GM18867 (cell line): ENCODE measurements around the gene FAM163A.

ENCODE experiments used
- ATAC-seq: cut with Tn5 transposase; IDR thresholded peaks from one replicate; pipeline ENCODE4 v1.9.1; 2021; ENCODE audit warnings: mild to moderate bottlenecking, moderate library complexity; ENCODE audit not compliant: unreplicated experiment

The FAM163A gene

DNA sequence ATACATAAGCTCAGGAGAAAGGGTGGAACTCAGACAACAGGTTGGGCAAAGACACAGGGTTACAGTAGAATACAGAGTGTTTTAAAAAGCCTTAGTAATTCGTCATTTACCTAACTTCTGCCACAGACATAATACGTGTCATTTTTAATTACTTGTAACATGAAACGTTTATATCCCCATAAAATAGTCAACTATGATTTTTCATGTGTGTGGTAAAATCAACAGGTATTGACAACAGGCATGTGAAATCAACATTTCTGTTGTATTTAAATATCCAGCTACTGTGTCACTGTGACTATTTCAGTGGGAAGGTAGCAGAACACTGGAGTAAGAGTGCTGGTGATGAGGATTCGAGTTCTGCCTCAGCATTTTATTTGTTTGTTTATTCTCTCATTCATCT is 5.7 kb downstream of the FAM163A start:
- no peak for ATAC-seq

DNA sequence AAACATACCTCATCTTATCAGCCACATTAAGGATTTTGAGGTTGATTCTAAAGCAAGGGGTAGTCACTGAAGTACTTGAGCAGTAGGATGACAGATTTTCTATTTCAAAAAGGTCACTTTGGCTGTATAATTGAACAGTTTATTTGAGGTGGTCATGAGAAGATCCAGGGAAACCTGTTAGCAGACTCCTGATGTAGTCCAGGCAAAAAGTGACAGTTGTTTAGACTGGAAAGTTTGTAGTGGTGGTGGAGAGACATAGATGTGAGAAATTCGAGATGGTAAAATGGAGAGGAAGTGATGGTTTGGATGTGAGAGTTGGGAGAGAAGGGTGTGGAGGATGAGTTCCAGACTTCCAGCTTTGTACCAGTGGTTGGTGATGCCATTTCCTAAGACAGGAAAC is 7.5 kb downstream of the FAM163A start:
- no peak for ATAC-seq

DNA sequence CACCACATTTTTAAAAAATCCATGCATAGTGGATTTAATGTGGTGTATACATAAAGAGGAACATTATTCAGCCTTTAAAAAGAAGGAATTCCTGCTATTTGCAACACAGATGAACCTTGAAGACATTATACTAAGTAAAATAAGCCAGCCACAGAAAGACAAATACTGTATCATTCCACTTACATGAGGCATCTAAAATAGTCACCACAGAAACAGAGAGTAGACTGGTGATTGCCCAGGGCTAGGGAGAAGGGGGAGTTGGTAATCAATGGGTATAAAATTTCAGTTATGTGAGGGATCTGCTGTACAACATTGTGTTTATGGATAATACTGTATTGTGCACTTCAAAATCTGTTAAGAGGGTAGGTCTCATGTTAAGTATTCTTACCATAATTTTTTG is 10.0 kb downstream of the FAM163A start:
- no peak for ATAC-seq

DNA sequence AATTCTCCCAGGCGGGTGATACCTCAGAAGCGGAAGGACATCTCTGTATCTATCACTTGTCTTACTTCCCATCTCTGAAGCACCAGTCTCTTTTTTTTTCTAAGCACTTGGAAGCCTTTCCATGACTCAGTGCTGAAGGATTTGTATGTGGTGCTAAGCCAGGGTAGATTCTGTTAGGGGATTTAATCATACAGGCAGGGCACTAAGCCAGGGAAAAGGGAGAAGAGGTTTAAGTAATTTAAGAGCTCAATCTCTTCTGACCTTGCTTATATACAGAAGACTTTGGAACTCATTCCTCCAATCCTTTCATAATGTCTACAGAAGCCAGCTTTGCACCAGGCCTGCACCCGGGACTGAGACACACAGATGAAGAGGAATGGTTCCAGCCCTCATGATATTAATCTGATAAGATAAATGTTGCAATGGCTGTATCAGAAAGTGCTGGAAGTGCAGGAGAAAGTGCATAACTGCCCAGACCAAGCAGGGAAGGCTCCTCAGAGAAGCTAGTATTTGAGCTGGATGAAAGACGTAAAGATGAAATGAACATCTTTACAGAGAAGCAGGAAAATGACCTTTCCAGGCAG is 11.0 kb downstream of the FAM163A start:
- no peak for ATAC-seq

DNA sequence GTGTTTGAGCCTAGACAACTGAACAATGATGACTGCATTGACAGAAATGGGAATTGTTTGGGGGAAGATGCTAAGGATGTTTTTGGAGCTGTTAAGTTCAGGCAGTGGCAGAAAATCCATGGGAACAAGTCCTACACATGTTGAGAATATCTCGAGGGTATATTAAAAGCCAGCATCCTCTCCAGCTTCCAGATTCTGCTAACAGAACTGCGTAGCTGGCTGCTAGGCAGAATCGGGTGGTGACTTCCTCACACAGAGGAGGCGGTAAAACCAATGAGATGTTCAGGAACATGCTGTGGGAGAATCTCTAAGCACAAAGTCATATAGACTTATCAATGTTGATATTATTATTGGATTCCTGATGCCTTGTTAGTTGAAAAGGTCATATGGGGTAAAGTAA is 14.8 kb downstream of the FAM163A start:
- ATAC-seq = no peak

DNA sequence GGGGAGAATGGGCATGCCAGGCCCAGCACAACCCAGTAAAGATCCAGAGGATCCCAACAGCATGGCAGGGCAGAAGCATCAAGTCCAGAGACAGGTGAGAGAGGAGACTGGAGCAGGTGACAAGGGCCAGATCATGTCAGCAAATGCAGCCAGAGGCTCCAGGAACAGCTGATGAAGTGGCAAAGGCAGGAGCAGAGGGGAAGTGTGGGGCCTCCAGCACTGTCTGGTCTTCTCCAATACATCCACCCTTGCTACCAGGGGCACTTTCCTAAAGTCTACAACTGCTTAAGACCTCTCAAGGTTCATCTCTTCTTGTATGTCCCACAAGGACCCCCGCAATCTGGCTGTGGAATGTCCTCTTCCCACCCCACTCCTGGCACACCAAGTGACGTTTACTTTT is 17.4 kb downstream of the FAM163A start:
- ATAC-seq = no peak

DNA sequence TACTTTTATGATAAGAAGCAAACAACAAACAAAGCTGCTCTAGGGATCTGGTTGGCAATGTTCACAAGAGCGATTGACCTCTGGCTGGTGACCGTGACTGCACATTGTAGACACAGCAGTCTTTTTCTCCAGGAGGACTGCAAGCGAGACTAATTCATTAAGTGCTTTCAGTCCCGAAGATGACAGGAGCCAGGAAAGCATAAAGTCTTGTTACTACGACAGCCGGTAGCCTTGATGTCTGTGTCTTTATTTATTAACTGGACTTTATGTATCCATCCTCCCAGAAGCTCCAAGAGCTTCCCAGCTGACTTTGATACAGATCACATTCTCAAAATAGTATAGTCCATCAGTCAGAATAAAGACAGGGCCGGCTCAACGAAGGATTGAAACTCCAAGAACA is 18.2 kb downstream of the FAM163A start:
- ATAC-seq = no peak

DNA sequence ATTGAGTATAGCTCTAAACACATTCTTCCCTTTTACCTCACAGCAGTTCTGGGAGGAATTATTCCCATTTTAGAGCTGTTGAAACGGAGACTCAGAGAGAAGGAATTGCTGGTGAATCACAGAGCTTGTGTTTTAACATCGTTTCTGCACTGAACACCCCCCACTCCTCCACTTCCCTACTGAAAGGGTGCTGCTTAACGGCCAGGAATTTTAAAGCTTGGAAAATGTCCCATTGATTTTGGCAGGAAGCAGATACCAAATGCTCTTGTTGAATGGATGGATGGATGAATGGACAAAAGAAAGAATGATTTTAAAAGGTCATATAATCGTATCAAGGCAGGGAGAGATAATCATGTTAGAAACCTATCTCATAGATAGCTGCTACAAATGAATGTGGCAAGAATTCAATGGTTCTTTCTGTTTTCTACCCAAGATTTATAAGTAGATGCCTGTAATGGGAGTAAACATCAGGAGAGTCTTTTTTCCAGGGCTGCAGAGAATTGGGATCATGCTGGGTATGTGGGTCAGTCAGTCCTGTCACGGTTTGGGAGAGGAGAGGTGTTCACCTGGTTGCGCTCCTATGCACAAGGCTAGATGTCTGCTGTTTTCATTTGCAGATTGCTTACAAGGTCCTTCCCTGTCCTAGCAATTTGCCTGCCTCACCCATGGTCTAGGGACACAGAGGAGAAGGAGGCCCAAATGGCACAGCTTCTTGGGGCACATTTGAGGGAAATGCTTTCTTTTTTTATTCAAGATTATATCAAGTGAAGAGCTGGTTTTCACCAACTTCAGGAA is 19.0 kb downstream of the FAM163A start:
- ATAC-seq = no peak

DNA sequence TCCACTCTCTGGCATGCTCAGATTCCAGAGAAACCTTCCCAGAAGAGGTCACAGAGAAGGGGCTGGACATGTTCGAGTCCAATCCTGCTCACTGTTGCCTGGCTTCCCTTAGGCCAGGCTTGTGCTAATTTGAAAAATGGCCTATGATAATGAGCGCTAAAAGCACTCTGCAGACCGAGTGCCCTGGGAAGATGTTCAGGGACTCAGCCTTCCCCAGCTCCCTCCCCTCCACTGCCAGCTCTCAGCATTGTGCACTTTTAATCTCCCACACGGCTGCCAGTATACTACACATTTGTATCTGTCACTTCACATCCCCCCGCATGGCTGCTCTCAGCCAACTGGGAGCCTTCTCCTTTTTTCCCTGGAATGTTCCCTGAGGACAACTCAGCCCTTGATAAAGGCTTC is 24.1 kb downstream of the FAM163A start:
- ATAC-seq = no peak

DNA sequence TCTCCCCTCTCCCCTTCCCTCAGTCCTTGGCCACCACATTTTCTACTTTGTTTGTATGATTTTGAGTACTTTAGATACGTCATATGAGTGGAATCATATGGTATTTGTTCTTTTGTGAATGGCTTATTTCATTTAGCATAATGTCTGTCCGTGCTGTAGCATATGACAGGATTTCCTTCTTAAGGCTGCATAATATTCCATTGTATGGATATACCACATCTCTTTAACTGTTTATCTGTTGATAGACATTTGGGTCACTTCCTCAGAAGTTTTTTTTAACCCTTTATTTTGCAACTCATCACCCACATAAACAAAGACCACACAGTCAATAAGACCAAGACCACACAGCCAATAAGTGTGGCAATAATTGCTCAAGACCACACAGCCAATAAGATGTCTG is 24.9 kb downstream of the FAM163A start:
- ATAC-seq = no peak

DNA sequence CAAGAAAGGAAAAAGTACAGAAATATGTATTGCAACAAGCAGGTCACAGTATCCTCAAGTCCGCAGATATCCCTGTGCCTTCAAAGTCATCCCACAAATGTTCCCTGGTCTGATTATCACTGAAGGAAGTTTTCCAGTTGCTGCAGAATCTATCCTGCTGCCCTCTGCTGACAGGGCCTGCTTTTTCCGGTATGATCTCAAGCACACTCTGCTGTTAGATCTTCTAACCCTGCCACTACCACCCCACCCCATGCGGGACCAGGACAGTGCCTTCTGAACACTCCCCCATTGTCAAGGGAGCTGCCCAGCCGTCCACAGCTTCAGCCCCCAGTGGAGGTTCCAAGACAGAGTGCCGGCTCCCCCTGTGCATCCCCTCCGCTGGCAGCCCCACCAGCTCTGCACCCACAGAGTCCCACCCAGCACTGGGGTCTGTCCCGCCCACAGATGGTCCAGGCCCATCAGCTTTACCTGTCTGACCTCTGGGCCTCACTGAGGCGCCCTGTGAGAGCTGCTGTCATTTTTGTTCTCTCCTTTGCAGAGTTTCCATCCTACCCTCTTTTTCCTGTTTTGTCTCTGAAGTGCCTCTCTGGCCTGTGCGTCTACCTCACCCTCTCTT is 27.9 kb downstream of the FAM163A start:
- no peak for ATAC-seq

DNA sequence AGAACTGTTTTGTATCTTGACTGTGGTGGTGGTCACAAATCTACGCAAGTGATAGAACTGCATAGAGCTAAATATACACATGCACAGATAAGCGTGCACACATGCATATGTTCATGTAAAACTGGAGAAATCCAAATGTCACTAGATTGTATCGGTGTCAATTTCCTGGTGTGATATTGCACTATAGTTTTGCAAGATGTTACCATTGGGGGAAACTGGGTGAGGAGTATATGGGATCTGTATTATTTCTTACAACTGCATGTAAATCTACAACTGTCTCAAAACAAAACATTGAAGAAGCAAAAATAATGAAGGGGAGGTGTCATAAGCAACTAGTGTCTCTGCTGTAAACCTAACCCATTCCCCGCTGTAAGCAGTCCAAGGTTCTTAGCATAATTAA is 30.2 kb downstream of the FAM163A start:
- ATAC-seq = no peak

DNA sequence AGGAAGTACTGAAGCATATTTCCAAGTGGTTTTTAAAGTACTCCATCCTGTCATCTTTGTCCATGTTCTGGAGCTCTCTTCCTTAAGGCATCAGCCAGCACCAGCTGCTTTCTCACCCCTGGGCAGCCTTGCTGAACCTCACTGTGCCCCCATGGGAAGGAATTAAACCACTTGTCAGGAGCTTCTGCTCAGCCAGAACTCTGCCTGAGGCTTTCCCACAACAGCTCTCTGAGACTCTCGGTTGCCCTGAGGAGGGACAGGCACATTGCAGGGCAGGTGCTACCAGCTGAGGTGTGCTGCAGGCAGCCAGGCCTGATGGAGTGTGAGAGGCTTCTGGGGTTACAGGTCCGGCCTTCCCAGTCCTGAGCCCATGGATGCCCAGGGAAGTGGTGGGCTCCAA is 30.9 kb downstream of the FAM163A start:
- ATAC-seq = no peak

DNA sequence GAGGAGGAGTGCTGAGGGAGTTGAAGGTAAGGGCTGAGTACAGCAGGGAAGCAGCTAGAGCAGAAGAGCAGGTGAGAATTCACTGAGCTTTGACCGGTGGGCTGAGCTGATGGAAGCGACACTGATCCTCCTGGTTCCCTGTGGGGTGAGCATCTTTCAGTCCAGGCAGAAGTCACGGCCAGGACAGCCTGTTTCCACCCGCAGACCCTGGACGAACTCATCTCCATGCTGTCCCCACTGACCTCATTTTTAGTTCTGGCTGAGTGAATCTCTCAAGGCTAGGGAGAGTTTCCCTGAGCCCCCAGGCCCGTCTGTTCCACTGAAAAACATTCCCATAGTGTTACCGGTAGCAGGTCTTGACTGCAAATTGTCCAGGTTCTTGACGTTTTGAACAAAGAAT is 31.5 kb downstream of the FAM163A start:
- no peak for ATAC-seq

DNA sequence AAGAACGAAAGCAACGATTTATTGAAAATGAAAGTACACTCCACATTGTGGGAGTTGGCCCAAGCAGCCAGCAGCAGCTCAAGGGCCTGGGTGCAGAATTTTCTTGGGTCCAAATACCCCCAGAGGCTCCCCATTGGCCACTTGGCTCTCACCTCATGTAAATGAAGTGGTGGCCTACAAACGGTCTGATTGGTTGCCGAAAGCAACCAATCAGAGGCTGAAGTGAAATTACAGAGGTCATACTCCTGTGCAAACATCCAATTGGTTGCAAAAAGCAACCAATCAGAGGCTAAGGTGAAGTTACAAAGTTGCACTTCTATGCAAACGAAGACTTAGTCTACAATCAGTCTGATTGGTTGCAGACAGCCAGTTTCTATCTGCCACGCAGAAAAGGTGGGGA is 31.9 kb downstream of the FAM163A start:
- no peak for ATAC-seq

DNA sequence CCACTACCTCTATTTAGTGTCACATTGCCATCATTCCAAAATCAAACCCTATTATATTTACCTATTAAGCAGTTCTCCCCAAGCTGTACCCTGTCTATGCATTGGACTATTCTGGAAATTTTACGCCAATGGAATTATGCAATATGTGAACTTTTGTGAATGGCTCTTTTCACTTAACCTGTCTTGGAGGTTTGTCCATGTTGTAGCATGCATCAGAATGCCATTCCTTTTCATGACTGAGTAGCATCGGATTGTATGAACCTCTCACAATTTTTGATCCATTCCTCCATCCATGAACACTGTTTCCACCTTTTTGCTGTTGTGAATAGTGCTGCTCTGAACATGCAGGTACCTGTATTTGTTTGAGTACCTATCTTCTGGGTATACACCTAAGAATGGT is 33.7 kb downstream of the FAM163A start:
- no peak for ATAC-seq

DNA sequence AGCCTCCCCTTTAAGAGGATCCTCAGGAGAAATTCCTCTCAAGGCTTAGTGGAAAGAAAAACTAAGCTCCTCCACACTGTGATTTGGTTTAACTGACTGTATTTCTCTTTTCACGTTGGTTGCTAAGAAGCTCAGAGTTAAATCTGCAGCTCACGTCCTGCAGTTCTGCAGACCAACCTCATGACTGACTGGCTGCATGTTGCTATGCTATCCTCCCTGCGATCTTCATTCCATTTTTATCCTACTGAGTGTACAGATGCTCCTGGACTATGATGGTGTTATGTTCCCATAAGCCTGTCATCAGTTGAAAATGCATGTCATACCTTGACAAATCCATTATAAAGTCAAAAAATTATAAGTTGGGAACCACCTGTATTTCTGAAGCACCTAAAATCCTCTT is 34.6 kb downstream of the FAM163A start:
- ATAC-seq = no peak

DNA sequence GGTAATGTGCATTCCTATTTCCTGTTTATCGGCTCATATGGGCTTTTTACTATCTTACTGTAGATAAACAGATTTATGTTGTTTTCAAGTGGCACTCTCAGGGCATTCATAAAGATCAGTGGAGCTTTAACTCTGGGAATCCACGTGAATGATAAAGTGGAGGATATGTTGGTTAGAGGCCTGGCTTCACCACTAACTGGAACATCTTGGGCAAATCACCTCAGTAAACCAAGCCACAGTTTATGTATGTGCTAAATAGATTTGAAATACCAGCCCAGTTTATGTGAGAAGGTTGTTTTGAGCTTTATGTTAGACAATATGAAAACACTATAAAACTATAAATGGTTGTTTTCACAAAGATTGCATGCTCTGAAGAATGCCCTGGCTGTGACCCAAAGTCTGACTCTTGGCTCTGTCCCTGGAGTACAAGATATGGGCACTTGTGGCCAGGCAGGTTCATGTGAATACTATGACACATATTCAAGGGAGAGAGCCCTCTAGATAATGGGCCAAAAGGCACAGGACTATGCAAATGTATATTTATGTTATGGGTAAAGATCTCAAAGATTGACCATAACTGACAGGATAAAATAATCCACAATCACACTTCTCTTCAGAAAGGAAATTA is 36.7 kb downstream of the FAM163A start:
- ATAC-seq = no peak

DNA sequence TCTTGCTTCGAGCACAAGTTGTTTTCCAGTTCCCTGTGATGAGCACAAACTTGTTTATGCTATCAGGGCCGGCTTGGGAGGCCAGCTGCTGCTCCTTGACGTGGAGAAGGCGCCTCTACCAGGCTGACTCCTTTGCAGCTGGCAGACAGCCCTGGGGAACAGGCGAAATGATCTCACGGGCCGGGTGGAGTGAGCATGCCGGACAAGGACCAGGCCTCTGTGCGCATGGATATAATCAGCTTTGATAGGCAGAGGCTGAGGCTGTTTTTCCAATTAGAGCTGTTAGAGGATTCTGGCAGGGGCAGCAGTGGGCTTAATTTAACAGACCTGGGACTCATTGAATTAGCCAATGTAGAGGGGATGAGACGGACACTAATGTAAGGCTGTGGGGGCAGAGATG is 38.9 kb downstream of the FAM163A start:
- no peak for ATAC-seq

DNA sequence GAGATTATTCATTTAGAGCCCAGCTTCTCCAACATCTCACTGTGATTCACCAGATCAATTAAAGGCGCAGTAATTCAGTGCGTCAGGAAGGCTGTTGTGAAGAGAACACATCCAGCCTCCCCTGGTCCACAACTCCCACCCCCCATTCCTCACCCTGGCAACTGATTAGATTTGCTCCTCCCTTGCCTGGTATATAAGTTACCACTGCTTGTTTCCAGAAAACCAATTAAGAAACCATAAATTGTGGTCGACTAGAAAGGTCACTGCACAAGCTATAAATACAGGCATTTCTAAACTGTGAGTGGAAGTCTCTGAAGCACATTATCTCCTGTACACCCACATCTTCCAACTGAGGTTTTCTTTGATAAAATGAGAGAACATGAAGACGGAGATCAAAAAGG is 41.9 kb downstream of the FAM163A start:
- ATAC-seq = no peak

DNA sequence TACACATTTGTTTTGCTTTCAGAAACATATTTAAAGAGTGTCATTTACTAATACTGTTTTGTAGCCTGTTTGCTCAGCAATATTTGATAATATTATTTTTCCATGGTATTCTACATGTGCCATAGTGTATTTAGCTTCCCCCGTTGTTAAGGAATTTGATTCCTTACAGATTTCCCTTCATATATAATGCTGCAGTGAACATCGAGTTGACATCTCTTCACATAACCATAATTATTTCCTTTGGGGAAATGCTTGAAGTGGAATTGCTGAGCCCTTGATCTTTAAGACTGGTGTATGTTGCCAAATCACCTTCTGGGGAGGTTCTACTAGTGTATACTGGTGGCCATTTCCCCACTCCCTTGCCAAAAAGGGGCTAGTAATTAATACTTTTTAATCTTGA is 42.6 kb downstream of the FAM163A start:
- ATAC-seq = no peak
